WTC11 (cell line): ENCODE measurements around the gene AMY2A. TPM values are rescaled to one million over a fixed set of nuclear protein-coding genes. Genes with fewer than 3 reads are reported as not detected.
"Not testable (repeated sequence)": the region's sequence is repeated elsewhere in the genome, so short reads cannot be mapped to it uniquely, and the experiment has no call there.

Source experiments
- ATAC-seq: fragments of 200-7000 bp; cut with Tn5 transposase; 2 replicates; pipeline ENCODE4 v1.10.0; 2021; ENCODE audit warnings: mild to moderate bottlenecking, moderate library complexity
- CTCF ChIA-PET: fragments of 300-600 bp; sonication (Branson Sonifier 250); formaldehyde crosslinking; loops from one replicate; lab custom pipeline; 2021; ENCODE audit warnings: antibody characterized with exemption; lab: Charles Lee
- POLR2A ChIA-PET: fragments of 350-600 bp; sonication (Branson Sonifier 250); formaldehyde crosslinking; loops from one replicate; lab custom pipeline; 2021; ENCODE audit warnings: antibody characterized with exemption; lab: Charles Lee
- DNase-seq: peaks from one replicate; pipeline ENCODE4 v3.0.0; 2021; ENCODE audit warnings: low spot score
- H3K27ac Mint-ChIP-seq: 2 replicates; pipeline ENCODE4 v1.8.0; 2021; ENCODE audit warnings: mixed read lengths
- H3K27me3 Mint-ChIP-seq: 2 replicates; pipeline ENCODE4 v1.8.0; 2021; ENCODE audit warnings: low read depth, mild to moderate bottlenecking, moderate library complexity, mixed read lengths
- H3K36me3 Mint-ChIP-seq: 2 replicates; pipeline ENCODE4 v1.8.0; 2021; ENCODE audit warnings: mixed read lengths
- H3K4me1 Mint-ChIP-seq: 2 replicates; pipeline ENCODE4 v1.8.0; 2022; ENCODE audit warnings: mixed read lengths
- H3K4me3 Mint-ChIP-seq: 2 replicates; pipeline ENCODE4 v1.8.0; 2021; ENCODE audit warnings: mild to moderate bottlenecking, moderate library complexity, mixed read lengths
- H3K9me3 Mint-ChIP-seq: 2 replicates; pipeline ENCODE4 v1.8.0; 2021; ENCODE audit warnings: mixed read lengths
- total RNA-seq: library from RNA; stranded (reverse); gene quantifications from 3 replicates; pipeline ENCODE4 v1.2.3, GENCODE V29; 2021

Gene AMY2A
- total RNA-seq, 1 experiment from 2014 or later = 0.48 TPM

- H3K9me3 Mint-ChIP-seq, H3K27me3 Mint-ChIP-seq, CTCF ChIA-PET, H3K4me1 Mint-ChIP-seq, H3K27ac Mint-ChIP-seq, H3K4me3 Mint-ChIP-seq, POLR2A ChIA-PET, ATAC-seq, H3K36me3 Mint-ChIP-seq, DNase-seq: not testable (repeated sequence)
These were observed 36.9 kb downstream of the AMY2A start for GRCh38 chr1:103654133-103654532.

GRCh38 chr1:103655460-103655859 lies 38.2 kb downstream of the AMY2A start, which contains the start of gene AMY1A:
AMY1A (plus strand) TSS chr1:103655760; CDS start chr1:103656331, 571 bp downstream.
- H3K27me3 Mint-ChIP-seq, H3K27ac Mint-ChIP-seq, POLR2A ChIA-PET, H3K4me1 Mint-ChIP-seq, H3K9me3 Mint-ChIP-seq, ATAC-seq, CTCF ChIA-PET, DNase-seq, H3K4me3 Mint-ChIP-seq, H3K36me3 Mint-ChIP-seq: not testable (repeated sequence)

Other genes with a start within 250 kb of the AMY2A start
- gene RNPC3, start 91.7 kb upstream of the AMY2A start, total RNA-seq = 16.4 to 17.6 TPM (median 17.6 TPM) in 3 replicates
- gene AMY2B, start 45.8 kb upstream of the AMY2A start, total RNA-seq = 2.7 to 3.3 TPM (median 3.2 TPM) in 3 replicates
- gene AMY1A, start 38.3 kb downstream of the AMY2A start, total RNA-seq = not detected in 3 replicates
- not detected in 3 replicates for gene AMY1B, start 78.8 kb downstream of the AMY2A start, total RNA-seq
- not detected in 3 replicates for gene AMY1C, start 132.5 kb downstream of the AMY2A start, total RNA-seq